HuH-7 (cell line): ENCODE measurements around the gene TNS1.

Experiments used
- DNase-seq: peaks from one replicate; pipeline ENCODE4 v3.0.0; 2011; ENCODE audit warnings: low spot score

The TNS1 gene

DNA sequence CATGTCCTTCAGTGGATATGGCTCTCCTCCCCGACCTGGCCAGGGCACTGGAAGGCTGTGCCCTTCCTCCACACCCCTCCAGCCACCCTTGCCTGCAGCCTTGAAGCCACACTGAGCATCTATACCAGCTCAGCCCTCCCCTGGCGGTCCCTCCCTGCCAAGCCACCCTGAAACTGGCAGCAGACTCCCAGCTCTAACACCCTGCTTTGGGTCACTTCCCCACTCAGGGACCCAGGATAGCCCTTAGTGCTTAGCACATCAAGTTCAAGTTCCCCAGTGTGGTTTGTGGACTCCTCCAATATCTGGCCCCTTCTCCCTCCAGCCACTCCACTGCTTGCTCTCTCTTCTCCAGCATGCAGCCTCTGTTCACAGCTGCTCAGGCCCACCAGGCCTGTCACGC is 89.4 kb downstream of the TNS1 start:
- DNase-seq: no peak

DNA sequence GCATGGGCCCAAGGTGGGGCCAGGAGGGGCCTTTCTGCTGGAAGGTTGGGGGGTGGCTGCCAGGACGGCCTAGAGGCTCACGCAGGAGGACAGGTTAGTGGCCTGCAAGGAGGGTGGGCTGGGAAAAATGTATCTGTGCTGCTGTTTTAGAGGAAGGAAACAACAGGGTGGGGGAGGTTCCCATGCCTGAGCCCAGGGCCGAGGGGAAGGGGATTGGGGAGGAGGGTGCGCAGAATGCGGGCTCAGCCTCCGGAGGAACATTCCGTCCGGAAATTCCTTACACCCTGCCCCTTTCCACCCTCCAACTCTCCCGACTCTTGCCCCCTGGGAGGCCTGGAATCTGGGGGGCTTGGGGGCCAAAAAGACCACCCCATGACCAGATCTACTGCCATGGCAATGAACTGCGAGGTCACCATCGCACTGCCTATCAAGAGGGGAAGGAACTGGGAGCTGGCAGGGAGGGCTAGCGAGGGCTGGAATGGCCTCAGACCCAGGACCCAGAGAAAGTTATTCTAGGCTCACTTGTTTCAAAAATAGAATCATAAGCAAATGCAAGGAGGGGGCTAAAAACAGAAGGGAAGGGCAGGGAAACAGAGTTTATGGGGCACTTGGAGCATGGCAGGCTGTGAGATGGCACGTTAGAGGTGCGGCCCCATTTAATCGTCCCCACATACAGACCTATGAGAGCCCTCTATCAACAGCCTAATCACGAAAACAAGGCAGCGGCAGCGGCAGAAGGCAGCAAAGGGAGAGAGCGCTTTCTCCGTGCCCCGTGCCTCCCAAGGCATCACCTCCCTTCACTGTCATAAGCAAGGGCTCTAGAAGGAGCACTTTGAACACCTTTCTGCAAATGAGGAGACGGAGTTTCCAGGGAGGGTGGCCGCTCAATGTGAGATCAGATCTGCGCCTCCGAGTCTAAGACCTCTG is 90.4 kb downstream of the TNS1 start:
- DNase-seq: no peak

DNA sequence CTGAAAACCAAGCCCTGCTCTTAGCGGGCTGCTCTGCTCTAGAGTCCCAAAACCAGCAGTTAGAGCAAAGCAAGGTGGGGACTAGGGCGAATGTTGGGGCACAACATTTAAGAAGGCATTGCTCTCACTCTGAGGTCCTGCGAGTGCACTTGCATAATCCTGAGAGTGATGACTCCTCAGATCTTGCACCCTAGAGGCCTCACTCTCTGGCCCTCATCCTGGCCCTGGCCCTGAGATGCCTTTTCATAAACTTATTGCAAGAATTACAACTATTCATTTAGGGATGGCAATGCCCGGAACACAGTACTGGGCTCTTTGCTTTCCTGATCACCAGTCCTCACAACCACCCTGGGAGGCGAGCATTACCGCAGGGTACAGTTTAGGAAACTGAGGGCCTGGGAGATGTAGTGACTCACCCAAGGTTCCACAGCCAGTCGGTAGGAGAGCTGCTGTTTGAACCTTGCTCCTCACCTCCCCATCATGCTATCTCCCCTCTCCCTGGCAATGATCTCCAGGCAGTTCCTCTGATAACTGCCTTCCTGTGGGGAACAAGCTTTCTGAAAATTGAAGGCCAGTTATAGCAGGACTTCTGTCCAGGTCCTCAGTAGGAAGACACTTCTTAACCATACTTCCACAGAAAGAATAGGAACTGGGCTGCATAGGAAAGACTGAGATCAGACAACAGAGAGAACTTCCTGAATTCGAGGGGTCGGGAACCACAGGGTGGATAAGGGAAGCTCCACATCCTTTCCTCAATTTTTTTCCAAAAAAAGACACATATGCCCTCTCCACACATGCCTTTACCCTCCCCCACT is 91.3 kb downstream of the TNS1 start:
- no peak for DNase-seq

DNA sequence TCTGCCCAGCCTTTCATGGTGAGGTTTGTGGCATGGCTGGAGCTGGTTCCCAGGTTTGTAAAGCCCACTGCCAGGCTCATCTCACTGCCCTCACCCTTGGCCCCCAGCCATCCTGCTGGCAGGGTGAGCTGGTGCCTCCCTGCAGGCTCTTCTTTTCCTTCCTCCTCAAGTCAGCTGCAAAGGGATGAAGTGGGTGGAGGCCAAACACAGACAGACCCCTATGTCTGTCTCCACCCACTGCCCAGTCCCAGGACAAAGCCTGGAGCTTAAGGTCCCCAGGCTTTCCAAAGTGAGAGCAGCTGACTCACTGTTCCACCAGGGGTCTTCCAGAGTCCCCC is 92.0 kb downstream of the TNS1 start:
- no peak for DNase-seq

DNA sequence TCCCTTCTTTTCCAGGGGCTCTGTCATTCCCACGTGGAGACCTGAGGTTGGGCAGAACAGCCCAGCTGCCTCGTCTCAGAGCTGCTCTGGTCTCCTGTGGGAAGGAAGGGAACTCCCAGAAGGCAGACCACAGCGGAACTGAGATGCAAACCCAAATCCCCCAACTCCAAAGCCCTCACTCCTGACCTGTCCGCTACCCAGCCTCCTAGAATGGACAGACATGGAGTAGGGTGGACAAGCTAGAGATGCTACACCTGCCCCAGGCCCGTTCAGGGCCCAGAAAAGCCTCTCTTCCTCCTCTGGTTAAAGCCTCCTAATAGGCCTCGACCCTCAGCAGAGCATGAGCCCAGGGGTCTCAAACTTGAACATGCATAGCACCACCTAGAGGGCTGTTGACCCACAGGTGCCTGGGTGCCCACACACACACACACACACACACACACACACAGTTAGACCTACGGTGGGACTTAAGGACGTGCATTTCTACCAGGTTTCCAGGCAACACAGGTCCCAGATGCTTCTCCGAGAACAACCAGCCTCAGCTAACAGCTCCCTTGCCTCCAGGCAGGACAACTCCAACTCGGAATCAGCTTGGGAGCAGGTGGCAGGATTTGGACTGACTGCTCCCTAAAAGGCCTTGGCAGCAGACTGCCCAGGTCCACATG is 93.5 kb downstream of the TNS1 start:
- DNase-seq: peak; percentile 27

- DNase-seq: no peak
Observed at GRCh38 chr2:217908544-217908943, 94.3 kb downstream of the TNS1 start.

GRCh38 chr2:217907266-217907665 is 95.5 kb downstream of the TNS1 start:
- DNase-seq: no peak

- DNase-seq: no peak
Observed at GRCh38 chr2:217906798-217907197, 96.0 kb downstream of the TNS1 start.

DNA sequence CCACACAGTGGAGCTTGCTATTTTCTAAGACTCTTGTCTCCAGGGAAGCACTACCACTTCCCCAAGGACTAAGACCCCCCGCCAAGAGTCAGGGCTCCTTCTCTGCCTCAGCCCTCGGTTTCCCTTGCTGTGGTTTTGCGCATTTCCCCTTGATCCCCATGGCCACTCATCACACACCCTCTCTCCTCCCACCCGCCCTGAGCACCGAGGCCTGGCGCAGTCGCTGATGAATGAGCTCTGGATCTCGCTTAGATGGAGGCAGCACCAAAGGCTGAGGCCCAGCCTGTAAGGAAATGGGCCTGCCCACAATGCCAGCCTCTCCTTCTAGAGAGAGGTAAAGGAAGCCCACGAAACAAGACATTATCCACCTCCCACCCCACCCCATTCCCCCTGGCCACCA is 96.9 kb downstream of the TNS1 start:
- no peak for DNase-seq

GRCh38 chr2:217905395-217905794 is 97.4 kb downstream of the TNS1 start:
- DNase-seq: no peak

DNA sequence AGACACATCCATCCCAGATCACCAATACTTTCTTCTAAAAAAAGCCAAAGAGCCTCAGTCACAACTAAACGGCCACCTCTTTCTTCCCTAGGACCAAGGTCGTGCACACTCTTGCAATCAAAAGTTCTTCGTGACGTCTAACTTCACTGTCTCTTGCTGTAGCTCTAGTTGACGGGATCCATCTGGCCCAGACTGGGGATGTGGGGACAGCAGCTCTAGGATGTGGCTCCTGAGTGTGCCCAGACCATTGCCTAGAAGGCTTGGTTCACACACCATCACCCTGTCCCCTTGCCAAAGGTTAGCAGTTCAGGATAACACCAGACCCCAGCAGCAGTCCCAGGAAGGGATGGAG is 98.2 kb downstream of the TNS1 start:
- DNase-seq: no peak

GRCh38 chr2:217903859-217904613 is 98.8 kb downstream of the TNS1 start:
- no peak for DNase-seq

DNA sequence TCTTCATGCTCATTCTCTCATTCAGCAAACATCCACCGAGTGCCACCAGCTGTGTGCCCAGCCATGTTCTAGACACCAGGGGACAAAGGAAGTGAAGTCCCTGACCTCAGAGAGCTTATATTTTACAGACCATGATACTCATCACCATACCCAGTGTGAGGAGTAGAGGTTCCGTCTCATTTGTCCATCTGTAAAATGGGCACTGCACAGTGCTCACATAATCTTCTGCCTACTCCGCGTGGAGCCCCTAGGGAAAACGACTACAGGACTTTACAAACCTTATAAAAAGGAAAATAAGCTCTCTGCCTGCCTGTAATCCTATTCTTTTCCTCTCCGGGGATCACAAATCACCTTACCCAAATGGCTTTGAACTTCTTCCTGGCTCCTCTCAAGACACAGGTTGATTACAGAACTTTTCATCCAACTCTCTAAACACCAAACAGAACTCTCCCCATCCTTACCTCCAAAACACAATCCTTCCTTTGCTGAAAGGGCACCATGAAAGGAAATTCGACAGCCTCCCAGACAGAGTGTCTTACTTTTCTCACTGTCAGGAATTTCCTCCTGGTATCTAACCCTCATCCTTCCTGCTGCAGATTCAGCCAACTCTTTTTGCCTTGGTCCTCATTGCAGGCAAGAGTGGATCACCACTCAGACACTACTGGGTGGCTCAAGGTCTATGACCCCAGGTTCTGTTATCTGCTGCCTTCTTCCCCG is 99.5 kb downstream of the TNS1 start:
- no peak for DNase-seq

- peak; percentile 82 for DNase-seq
Observed at GRCh38 chr2:217902379-217903141, 100.2 kb downstream of the TNS1 start.

- DNase-seq: no peak
Observed at GRCh38 chr2:217901835-217902378, 100.9 kb downstream of the TNS1 start.

GRCh38 chr2:217901400-217901799 is 101.4 kb downstream of the TNS1 start:
- DNase-seq: no peak

- no peak for DNase-seq
Observed at GRCh38 chr2:217900780-217901360, 101.9 kb downstream of the TNS1 start.

GRCh38 chr2:217900010-217900779 is 102.6 kb downstream of the TNS1 start:
- peak; percentile 30 for DNase-seq
